Peyer's patch (tissue), 4 donors: ENCODE data around the gene CACNA1S. TPM values are rescaled to one million over a fixed set of nuclear protein-coding genes. Genes with fewer than 3 reads are reported as not detected.

Experiments
- DNase-seq, 3 donors: peaks; one replicate each; pipeline ENCODE4 v3.0.0-alpha.2; 2017 to 2019
- H3K27ac ChIP-seq, 4 donors: fragments of 200-600 bp; sonication (generic); one replicate each; pipeline ENCODE4 v1.5.1; 2016 to 2019
- H3K27me3 ChIP-seq, 2 donors: fragments of 200-600 bp; sonication (generic); one replicate each; pipeline ENCODE4 v1.5.1; 2019
- H3K36me3 ChIP-seq, 3 donors: fragments of 200-600 bp; sonication (generic); one replicate each; pipeline ENCODE4 v1.5.1; 2016 to 2019
- H3K4me1 ChIP-seq, 4 donors: fragments of 200-600 bp; sonication (generic); one replicate each; pipeline ENCODE4 v1.5.1; 2016 to 2019
- H3K4me3 ChIP-seq, 4 donors: fragments of 200-600 bp; sonication (generic); 1 replicate in 3 of 4; 2 replicates in 1 of 4; pipeline ENCODE4 v1.5.1; 2016 to 2019; ENCODE audit warnings: mild to moderate bottlenecking in 1 of 4
- H3K9me3 ChIP-seq, 4 donors: fragments of 200-600 bp; sonication (generic); one replicate each; pipeline ENCODE4 v1.5.1; 2016 to 2019; ENCODE audit warnings: mild to moderate bottlenecking in 1 of 4
- POLR2A ChIP-seq, 2 donors: fragments of 450-650 bp; IDR thresholded peaks; one replicate each; pipeline ENCODE4 v1.5.1; 2017; ENCODE audit warnings: antibody characterized with exemption in 2 of 2, mild to moderate bottlenecking in 2 of 2, moderate library complexity in 2 of 2
- total RNA-seq, 4 donors: library from RNA; depleted of rRNA; stranded (reverse); fragments of >200 nt; gene quantifications; one replicate each; pipeline ENCODE4 v1.1.0, GENCODE V29; 2016
- TF ChIP-seq, protein P1 (sequence below), 6 experiments: fragments of 450-650 bp in 4 of 6; fragments of 200-600 bp in 2 of 6; sonication (generic) in 1 of 6; IDR thresholded peaks; one replicate each; pipeline ENCODE4 v1.5.1; 2017 to 2019; ENCODE audit warnings: antibody characterized with exemption in 6 of 6, mild to moderate bottlenecking in 3 of 6, moderate library complexity in 1 of 6

CACNA1S gene
- total RNA-seq, 4 donors from 2014 or later: not detected

- no peaks in the 10 kb centered on the region for H3K27me3 ChIP-seq
- H3K9me3 ChIP-seq: no peaks in the 10 kb centered on the region
- TF ChIP-seq, protein P1, sequence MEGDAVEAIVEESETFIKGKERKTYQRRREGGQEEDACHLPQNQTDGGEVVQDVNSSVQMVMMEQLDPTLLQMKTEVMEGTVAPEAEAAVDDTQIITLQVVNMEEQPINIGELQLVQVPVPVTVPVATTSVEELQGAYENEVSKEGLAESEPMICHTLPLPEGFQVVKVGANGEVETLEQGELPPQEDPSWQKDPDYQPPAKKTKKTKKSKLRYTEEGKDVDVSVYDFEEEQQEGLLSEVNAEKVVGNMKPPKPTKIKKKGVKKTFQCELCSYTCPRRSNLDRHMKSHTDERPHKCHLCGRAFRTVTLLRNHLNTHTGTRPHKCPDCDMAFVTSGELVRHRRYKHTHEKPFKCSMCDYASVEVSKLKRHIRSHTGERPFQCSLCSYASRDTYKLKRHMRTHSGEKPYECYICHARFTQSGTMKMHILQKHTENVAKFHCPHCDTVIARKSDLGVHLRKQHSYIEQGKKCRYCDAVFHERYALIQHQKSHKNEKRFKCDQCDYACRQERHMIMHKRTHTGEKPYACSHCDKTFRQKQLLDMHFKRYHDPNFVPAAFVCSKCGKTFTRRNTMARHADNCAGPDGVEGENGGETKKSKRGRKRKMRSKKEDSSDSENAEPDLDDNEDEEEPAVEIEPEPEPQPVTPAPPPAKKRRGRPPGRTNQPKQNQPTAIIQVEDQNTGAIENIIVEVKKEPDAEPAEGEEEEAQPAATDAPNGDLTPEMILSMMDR (IDR thresholded peaks at IDR 0.05): no peak
- no peak for TF ChIP-seq POLR2A (IDR thresholded peaks at IDR 0.05)
- H3K4me3 ChIP-seq: no peak overlapping the region
- no peaks in the 10 kb centered on the region for H3K4me1 ChIP-seq
- H3K36me3 ChIP-seq: no peaks in the 10 kb centered on the region
- no peak overlapping the region for H3K27ac ChIP-seq
- DNase-seq: no peak
Observed at GRCh38 chr1:201104141-201104540, 8.1 kb downstream of the CACNA1S start.

DNA sequence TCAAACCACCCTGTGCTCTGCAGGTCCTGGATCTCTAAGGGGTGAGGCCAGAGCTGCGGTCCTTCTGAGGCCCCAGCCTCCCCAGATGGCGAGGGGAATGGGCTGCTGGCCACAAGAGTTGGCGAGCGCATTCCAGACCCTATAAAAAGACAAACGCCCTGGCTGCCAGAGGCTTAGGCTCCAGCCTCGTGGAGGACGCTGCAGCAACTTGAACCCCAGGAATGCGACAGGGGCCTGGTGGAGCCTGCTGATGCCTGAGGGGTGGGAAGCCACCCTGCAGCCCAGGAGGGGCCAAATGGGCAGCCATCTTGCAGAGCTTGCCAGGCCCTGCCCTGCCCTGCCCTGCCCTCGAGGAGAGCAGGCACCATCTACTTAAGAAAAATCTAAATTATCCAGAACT lies 8.6 kb downstream of the CACNA1S start:
- H3K27me3 ChIP-seq: no peaks in the 10 kb centered on the region

GRCh38 chr1:201100169-201100930 lies 11.9 kb downstream of the CACNA1S start:
- DNase-seq: no peak
- Histone ChIP-seq H3K9me3 (no peaks in the 10 kb centered on the region), H3K4me3 (no peak overlapping the region), H3K27ac (no peak overlapping the region), H3K27me3 (no peaks in the 10 kb centered on the region), H3K36me3 (no peaks in the 10 kb centered on the region), H3K4me1 (no peaks in the 10 kb centered on the region)
- TF ChIP-seq, protein P1 (IDR thresholded peaks at IDR 0.05): no peak
- TF ChIP-seq POLR2A (IDR thresholded peaks at IDR 0.05): no peak

More for the DNA sequence above, 8.6 kb downstream of the CACNA1S start:
- no peaks in the 10 kb centered on the region for H3K36me3 ChIP-seq
- H3K9me3 ChIP-seq: no peaks in the 10 kb centered on the region
- no peak overlapping the region for H3K27ac ChIP-seq
- no peaks in the 10 kb centered on the region for H3K4me1 ChIP-seq
- DNase-seq: no peak
- TF ChIP-seq, protein P1 (IDR thresholded peaks at IDR 0.05): no peak
- TF ChIP-seq POLR2A (IDR thresholded peaks at IDR 0.05): no peak
- H3K4me3 ChIP-seq: no peak overlapping the region

DNA sequence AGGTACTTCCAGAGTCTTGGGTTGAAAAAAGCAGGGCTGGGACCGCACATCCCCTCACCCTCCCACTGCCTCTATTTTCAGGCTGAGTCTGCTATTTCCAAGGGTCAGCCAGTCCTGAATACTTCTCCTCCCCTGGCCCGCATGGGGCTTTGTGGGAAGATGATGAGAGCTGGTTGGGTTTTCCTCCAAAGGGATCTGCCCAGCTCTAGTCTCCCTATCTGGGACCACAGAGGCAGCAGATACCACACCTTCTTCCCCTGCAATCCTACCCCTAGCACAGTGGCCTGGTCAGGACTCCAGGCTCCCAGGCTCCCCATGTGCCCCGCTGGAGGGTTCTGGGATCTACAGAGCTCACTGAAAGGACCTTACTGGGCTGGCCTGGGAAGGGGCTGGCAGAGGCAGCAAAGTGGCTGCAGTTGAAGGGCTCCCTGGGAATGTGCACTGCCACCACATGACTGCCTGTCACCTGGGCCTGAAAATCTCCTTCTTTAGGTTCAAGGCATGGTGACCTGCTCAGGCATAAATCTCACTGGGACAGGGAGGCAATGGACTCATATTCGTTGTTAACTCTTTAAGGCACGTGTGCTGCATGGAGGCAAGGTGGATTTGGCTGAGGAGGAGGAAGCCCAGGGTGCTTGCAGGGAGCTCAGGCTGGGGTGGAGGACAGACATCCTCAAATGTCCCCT lies 13.1 kb downstream of the CACNA1S start:
- Histone ChIP-seq H3K9me3 (no peaks in the 10 kb centered on the region), H3K4me3 (no peak overlapping the region), H3K4me1 (no peaks in the 10 kb centered on the region), H3K27me3 (no peaks in the 10 kb centered on the region), H3K27ac (no peak overlapping the region), H3K36me3 (no peaks in the 10 kb centered on the region)
- no peak for DNase-seq
- TF ChIP-seq, protein P1 (IDR thresholded peaks at IDR 0.05): no peak
- no peak for TF ChIP-seq POLR2A (IDR thresholded peaks at IDR 0.05)

GRCh38 chr1:201096977-201097856 lies 15.0 kb downstream of the CACNA1S start:
- no peaks in the 10 kb centered on the region for H3K27me3 ChIP-seq
- no peak for DNase-seq
- no peaks in the 10 kb centered on the region for H3K4me1 ChIP-seq
- TF ChIP-seq POLR2A (IDR thresholded peaks at IDR 0.05): no peak
- TF ChIP-seq, protein P1 (IDR thresholded peaks at IDR 0.05): no peak
- no peaks in the 10 kb centered on the region for H3K9me3 ChIP-seq
- no peak overlapping the region for H3K27ac ChIP-seq
- no peaks in the 10 kb centered on the region for H3K36me3 ChIP-seq
- no peak overlapping the region for H3K4me3 ChIP-seq
